MG63 (cell line): ENCODE data around the gene GOLM1. TPM values are rescaled to one million over a fixed set of nuclear protein-coding genes. Genes with fewer than 3 reads are reported as not detected.

Experiments
- total RNA-seq: library from RNA; depleted of rRNA; stranded (reverse); fragments of >200 nt; shearing (Covaris generic); gene quantifications from 2 replicates; pipeline ENCODE4 v1.2.3, GENCODE V29; 2014; ENCODE audit warnings: low replicate concordance; rRNA removed

The GOLM1 gene
- total RNA-seq, 1 experiment from 2014 or later, result 37.9 TPM

Other genes with a start within 250 kb of the GOLM1 start
- gene NAA35, start 158.4 kb downstream of the GOLM1 start, total RNA-seq, result 28.1 and 41.6 TPM in 2 replicates
- not detected in 2 replicates for gene C9orf153, start 160.1 kb upstream of the GOLM1 start, total RNA-seq
- gene ISCA1, start 183.0 kb upstream of the GOLM1 start, total RNA-seq, result 42.4 and 54.1 TPM in 2 replicates